Activated B cell treated with CpG ODN at 0.5 μM for 24 hours (primary cell): Measurements from ENCODE around the gene FBXW10B. TPM values are rescaled to one million over a fixed set of nuclear protein-coding genes. Genes with fewer than 3 reads are reported as not detected.
"Not testable (repeated sequence)": the region's sequence is repeated elsewhere in the genome, so short reads cannot be mapped to it uniquely, and the experiment has no call there.

ENCODE experiments used
- ATAC-seq: fragments of 200-7000 bp; cut with Tn5 transposase; one replicate; pipeline ENCODE4 v1.10.0; 2021; ENCODE audit warnings: low read depth, mild to moderate bottlenecking, moderate library complexity
- CTCF ChIA-PET: fragments of 350-600 bp; sonication (Branson Sonifier 250); formaldehyde crosslinking; loops from one replicate; lab custom pipeline; 2021; ENCODE audit warnings: antibody characterized with exemption; lab: Charles Lee
- POLR2A ChIA-PET: fragments of 350-600 bp; sonication (Branson Sonifier 250); formaldehyde crosslinking; loops from one replicate; lab custom pipeline; 2021; ENCODE audit warnings: antibody characterized with exemption; lab: Charles Lee
- DNase-seq: peaks from one replicate; pipeline ENCODE4 v3.0.0; 2022
- H3K27ac Mint-ChIP-seq: one replicate; pipeline ENCODE4 v1.8.0; 2020; ENCODE audit warnings: mixed read lengths
- H3K27me3 Mint-ChIP-seq: one replicate; pipeline ENCODE4 v1.8.0; 2021; ENCODE audit warnings: mixed read lengths
- H3K36me3 Mint-ChIP-seq: one replicate; pipeline ENCODE4 v1.8.0; 2021; ENCODE audit warnings: low read depth, mixed read lengths
- H3K4me1 Mint-ChIP-seq: one replicate; pipeline ENCODE4 v1.8.0; 2021; ENCODE audit warnings: mixed read lengths
- H3K4me3 Mint-ChIP-seq: one replicate; pipeline ENCODE4 v1.8.0; 2020; ENCODE audit warnings: mild to moderate bottlenecking, mixed read lengths
- H3K9me3 Mint-ChIP-seq: one replicate; pipeline ENCODE4 v1.8.0; 2020; ENCODE audit warnings: mixed read lengths
- intact Hi-C: fragments of 100-400 bp; cut with micrococcal nuclease; formaldehyde crosslinking; loops from one replicate; pipeline ENCODE4 v1.15.1; 2024
- total RNA-seq: library from RNA; stranded (reverse); gene quantifications from 2 replicates; pipeline ENCODE4 v1.2.3, GENCODE V29; 2022

The FBXW10B gene
- total RNA-seq, 1 donor from 2014 or later: 0.62 TPM

- H3K36me3 Mint-ChIP-seq, DNase-seq, H3K4me1 Mint-ChIP-seq, CTCF ChIA-PET, ATAC-seq, H3K9me3 Mint-ChIP-seq, intact Hi-C loops, H3K4me3 Mint-ChIP-seq, H3K27me3 Mint-ChIP-seq, POLR2A ChIA-PET, H3K27ac Mint-ChIP-seq: not testable (repeated sequence)
These were observed 23.2 kb upstream of the FBXW10B start for GRCh38 chr17:15642505-15643251.

GRCh38 chr17:15642014-15642413 lies 22.5 kb upstream of the FBXW10B start:
- H3K9me3 Mint-ChIP-seq, H3K27ac Mint-ChIP-seq, intact Hi-C loops, H3K27me3 Mint-ChIP-seq, DNase-seq, CTCF ChIA-PET, H3K4me1 Mint-ChIP-seq, H3K36me3 Mint-ChIP-seq, H3K4me3 Mint-ChIP-seq, ATAC-seq, POLR2A ChIA-PET: not testable (repeated sequence)

- POLR2A ChIA-PET, H3K27ac Mint-ChIP-seq, CTCF ChIA-PET, H3K9me3 Mint-ChIP-seq, H3K4me3 Mint-ChIP-seq, ATAC-seq, intact Hi-C loops, H3K27me3 Mint-ChIP-seq, DNase-seq, H3K4me1 Mint-ChIP-seq: not testable (repeated sequence)
- H3K36me3 Mint-ChIP-seq: peaks cover 18% of the 10 kb centered on the region
These were observed 11.5 kb upstream of the FBXW10B start for GRCh38 chr17:15630930-15631453.

GRCh38 chr17:15629991-15630390 lies 10.5 kb upstream of the FBXW10B start:
- H3K9me3 Mint-ChIP-seq, H3K4me1 Mint-ChIP-seq, H3K4me3 Mint-ChIP-seq, H3K27ac Mint-ChIP-seq, CTCF ChIA-PET, POLR2A ChIA-PET, intact Hi-C loops, H3K27me3 Mint-ChIP-seq, DNase-seq, ATAC-seq: not testable (repeated sequence)
- peaks cover 18% of the 10 kb centered on the region for H3K36me3 Mint-ChIP-seq

GRCh38 chr17:15623661-15624209 lies 4.2 kb upstream of the FBXW10B start:
- ATAC-seq, H3K36me3 Mint-ChIP-seq, POLR2A ChIA-PET, DNase-seq, H3K27me3 Mint-ChIP-seq, H3K4me3 Mint-ChIP-seq, H3K4me1 Mint-ChIP-seq, intact Hi-C loops, H3K27ac Mint-ChIP-seq, CTCF ChIA-PET, H3K9me3 Mint-ChIP-seq: not testable (repeated sequence)

- CTCF ChIA-PET, ATAC-seq: not testable (repeated sequence)
These were observed 3.8 kb upstream of the FBXW10B start for GRCh38 chr17:15623255-15623654.

GRCh38 chr17:15622124-15622523 lies 2.6 kb upstream of the FBXW10B start:
- H3K4me3 Mint-ChIP-seq, H3K36me3 Mint-ChIP-seq, POLR2A ChIA-PET, H3K27ac Mint-ChIP-seq, H3K27me3 Mint-ChIP-seq, H3K9me3 Mint-ChIP-seq, intact Hi-C loops, DNase-seq, ATAC-seq, CTCF ChIA-PET, H3K4me1 Mint-ChIP-seq: not testable (repeated sequence)

More at GRCh38 chr17:15623255-15623654, 3.8 kb upstream of the FBXW10B start:
- H3K4me3 Mint-ChIP-seq, POLR2A ChIA-PET, H3K36me3 Mint-ChIP-seq, H3K4me1 Mint-ChIP-seq, H3K9me3 Mint-ChIP-seq, DNase-seq, H3K27ac Mint-ChIP-seq, H3K27me3 Mint-ChIP-seq, intact Hi-C loops: not testable (repeated sequence)

GRCh38 chr17:15616828-15617227 lies 2.7 kb downstream of the FBXW10B start:
- intact Hi-C loops, CTCF ChIA-PET, H3K4me3 Mint-ChIP-seq, POLR2A ChIA-PET, H3K9me3 Mint-ChIP-seq, ATAC-seq, H3K4me1 Mint-ChIP-seq, DNase-seq, H3K27me3 Mint-ChIP-seq, H3K36me3 Mint-ChIP-seq, H3K27ac Mint-ChIP-seq: not testable (repeated sequence)

- H3K36me3 Mint-ChIP-seq, H3K4me1 Mint-ChIP-seq, H3K9me3 Mint-ChIP-seq, intact Hi-C loops, H3K27me3 Mint-ChIP-seq, DNase-seq, CTCF ChIA-PET, H3K4me3 Mint-ChIP-seq, POLR2A ChIA-PET, ATAC-seq, H3K27ac Mint-ChIP-seq: not testable (repeated sequence)
These were observed 3.7 kb downstream of the FBXW10B start for GRCh38 chr17:15615850-15616249.

GRCh38 chr17:15613111-15613510 lies 6.4 kb downstream of the FBXW10B start:
- H3K27ac Mint-ChIP-seq, H3K9me3 Mint-ChIP-seq, H3K36me3 Mint-ChIP-seq, CTCF ChIA-PET, POLR2A ChIA-PET, H3K27me3 Mint-ChIP-seq, H3K4me3 Mint-ChIP-seq, H3K4me1 Mint-ChIP-seq, DNase-seq, intact Hi-C loops, ATAC-seq: not testable (repeated sequence)

- intact Hi-C loops, POLR2A ChIA-PET, CTCF ChIA-PET, H3K27ac Mint-ChIP-seq, H3K4me1 Mint-ChIP-seq, H3K36me3 Mint-ChIP-seq, H3K9me3 Mint-ChIP-seq, ATAC-seq, H3K4me3 Mint-ChIP-seq, DNase-seq: not testable (repeated sequence)
- peaks cover 25% of the 10 kb centered on the region for H3K27me3 Mint-ChIP-seq
These were observed 26.5 kb downstream of the FBXW10B start for GRCh38 chr17:15592960-15593359.

GRCh38 chr17:15591986-15592385 lies 27.5 kb downstream of the FBXW10B start:
- H3K36me3 Mint-ChIP-seq, H3K9me3 Mint-ChIP-seq, intact Hi-C loops, CTCF ChIA-PET, ATAC-seq, H3K4me3 Mint-ChIP-seq, POLR2A ChIA-PET, DNase-seq, H3K27ac Mint-ChIP-seq: not testable (repeated sequence)
- Mint-ChIP-seq H3K4me1 (peaks cover 10% of the 10 kb centered on the region), H3K27me3 (peaks cover 28% of the 10 kb centered on the region)
